Activated gamma-delta T cell treated with anti-CD3 and anti-CD28 coated beads, Interleukin-2, amount 50 U/mL, for 16 hours (primary cell): Measurements from ENCODE around the gene PANK1.
A peak's percentile ranks its signal among the peaks of the same experiment; 100 is the strongest.
"Not testable (repeated sequence)": the region's sequence is repeated elsewhere in the genome, so short reads cannot be mapped to it uniquely, and the experiment has no call there.

ENCODE experiments used
- DNase-seq: peaks from one replicate; pipeline ENCODE4 v3.0.0-alpha.2; 2020; ENCODE audit warnings: low read depth

The PANK1 gene

GRCh38 chr10:89566992-89567391, 78.0 kb downstream of the PANK1 start:
- no peak for DNase-seq

GRCh38 chr10:89566095-89566950, 78.7 kb downstream of the PANK1 start:
- DNase-seq, result no peak

GRCh38 chr10:89565180-89565579, 79.9 kb downstream of the PANK1 start:
- no peak for DNase-seq

- DNase-seq, result peak; percentile 3
Observed at GRCh38 chr10:89563861-89564478, 81.1 kb downstream of the PANK1 start.

GRCh38 chr10:89563311-89563710, 81.7 kb downstream of the PANK1 start:
- DNase-seq, result no peak

GRCh38 chr10:89556600-89556999, 88.4 kb downstream of the PANK1 start:
- DNase-seq, result no peak

- no peak for DNase-seq
Observed at GRCh38 chr10:89555688-89556445, 89.2 kb downstream of the PANK1 start.

- DNase-seq, result no peak
Observed at GRCh38 chr10:89554433-89554832, 90.6 kb downstream of the PANK1 start.

GRCh38 chr10:89553064-89553734, 91.8 kb downstream of the PANK1 start:
- no peak for DNase-seq

GRCh38 chr10:89552213-89552612, 92.8 kb downstream of the PANK1 start:
- no peak for DNase-seq

GRCh38 chr10:89550509-89550908, 94.5 kb downstream of the PANK1 start:
- no peak for DNase-seq

GRCh38 chr10:89549510-89549909, 95.5 kb downstream of the PANK1 start:
- DNase-seq, result no peak

- DNase-seq, result no peak
Observed at GRCh38 chr10:89548673-89549072, 96.4 kb downstream of the PANK1 start.

- DNase-seq, result no peak
Observed at GRCh38 chr10:89547853-89548513, 97.1 kb downstream of the PANK1 start.

GRCh38 chr10:89546651-89547050, 98.4 kb downstream of the PANK1 start:
- not testable (repeated sequence) for DNase-seq

GRCh38 chr10:89543841-89544240, 101.2 kb downstream of the PANK1 start:
- DNase-seq, result no peak

GRCh38 chr10:89540420-89540949, 104.6 kb downstream of the PANK1 start:
- no peak for DNase-seq

GRCh38 chr10:89537364-89537763, 107.7 kb downstream of the PANK1 start:
- no peak for DNase-seq

GRCh38 chr10:89536013-89536354, 109.1 kb downstream of the PANK1 start:
- DNase-seq, result no peak

GRCh38 chr10:89535171-89536012, 109.7 kb downstream of the PANK1 start, which contains the start of gene SLC16A12:
TSS of gene SLC16A12 (minus strand) at chr10:89535594. CDS start at chr10:89462578, 73,016 bp downstream.
- no peak for DNase-seq

GRCh38 chr10:89534826-89535166, 110.2 kb downstream of the PANK1 start:
- DNase-seq, result no peak
